Liver (tissue), 3 donors: Measurements from ENCODE around the gene MSI2.

Experiments used
- ATF3 ChIP-seq: IDR thresholded peaks from 2 replicates; pipeline ENCODE4 v1.6.1; 2016; ENCODE audit warnings: antibody characterized with exemption
- CTCF ChIP-seq: fragments of 150-350 bp; IDR thresholded peaks from 2 replicates; pipeline ENCODE4 v1.5.1; 2017; ENCODE audit warnings: improper control_type of control experiment, low read depth, low read length; ENCODE audit not compliant: missing input control
- EGR1 ChIP-seq, 2 donors: IDR thresholded peaks; 2 replicates each; pipeline ENCODE4 v1.6.1; 2016 to 2018; ENCODE audit warnings: antibody characterized with exemption in 2 of 2, low read depth in 2 of 2
- FOXA1 ChIP-seq: IDR thresholded peaks from 2 replicates; pipeline ENCODE4 v1.6.1; 2016; ENCODE audit warnings: antibody characterized with exemption
- MAX ChIP-seq: IDR thresholded peaks from 2 replicates; pipeline ENCODE4 v1.6.1; 2016; ENCODE audit warnings: antibody characterized with exemption
- REST ChIP-seq: IDR thresholded peaks from 2 replicates; pipeline ENCODE4 v1.6.1; 2016; ENCODE audit warnings: antibody characterized with exemption, mild to moderate bottlenecking
- RXRA ChIP-seq, 2 donors: IDR thresholded peaks; 2 replicates each; pipeline ENCODE4 v1.6.1; 2017 to 2018; ENCODE audit warnings: antibody characterized with exemption in 2 of 2, mild to moderate bottlenecking in 1 of 2
- TAF1 ChIP-seq: conservative IDR thresholded peaks from 2 replicates; pipeline ENCODE4 v1.6.1; 2016; ENCODE audit warnings: antibody characterized with exemption, mild to moderate bottlenecking
- ZBTB33 ChIP-seq: IDR thresholded peaks from 2 replicates; pipeline ENCODE4 v1.6.1; 2016; ENCODE audit warnings: antibody characterized with exemption
- donor health status: healthy.
- donor health status: healthy.

GRCh38 chr17:57549468-57549867 lies 293.1 kb downstream of the MSI2 start:
- no peak for TF ChIP-seq CTCF
- TF ChIP-seq ATF3, result no peak
- no peak for TF ChIP-seq ZBTB33
- no peak for TF ChIP-seq EGR1 (IDR thresholded peaks at IDR 0.05; ENCODE audit: low read depth in 2 of 2)
- no peak for TF ChIP-seq MAX
- no peak for TF ChIP-seq TAF1
- no peak for TF ChIP-seq FOXA1
- no peak for TF ChIP-seq REST
- no peak for TF ChIP-seq RXRA (IDR thresholded peaks at IDR 0.05)
